HepG2 (cell line): ENCODE results near the gene MREG. TPM values are rescaled to one million over a fixed set of nuclear protein-coding genes. Genes with fewer than 3 reads are reported as not detected.
A peak's percentile ranks its signal among the peaks of the same experiment; 100 is the strongest.

ENCODE experiments used
- CBX2 ChIP-seq, 2 experiments: fragments of 200-600 bp in 1 of 2; sonication (generic); formaldehyde crosslinking in 1 of 2; IDR thresholded peaks; 2 replicates each; pipeline versions ENCODE4 v1.7.0 to v1.8.1; 2018 to 2022; ENCODE audit warnings: low read depth in 2 of 2, low read length in 1 of 2, mild to moderate bottlenecking in 1 of 2, missing genetic modification reagents in 1 of 2
- HNRNPUL1 ChIP-seq: fragments of 200-400 bp; formaldehyde crosslinking; IDR thresholded peaks from 2 replicates; pipeline ENCODE4 v1.6.1; 2017; ENCODE audit warnings: low read depth, mild to moderate bottlenecking, low read length, moderate library complexity
- IKZF1 ChIP-seq: fragments of 450-650 bp; IDR thresholded peaks from 2 replicates; pipeline ENCODE4 v1.7.1; 2016
- JARID2 ChIP-seq: sonication (generic); formaldehyde crosslinking; IDR thresholded peaks from 2 replicates; pipeline ENCODE4 v1.8.1; 2023; ENCODE audit warnings: missing genetic modification reagents, inconsistent platforms; ENCODE audit not compliant: insufficient replicate concordance
- KMT2A ChIP-seq: sonication (generic); formaldehyde crosslinking; IDR thresholded peaks from 2 replicates; pipeline ENCODE4 v1.4.0; 2020; ENCODE audit warnings: missing genetic modification reagents
- ZMYM2 ChIP-seq: sonication (generic); formaldehyde crosslinking; IDR thresholded peaks from 2 replicates; pipeline ENCODE4 v1.8.0; 2022; ENCODE audit warnings: mild to moderate bottlenecking, missing genetic modification reagents
- ZNF468 ChIP-seq: sonication (generic); formaldehyde crosslinking; IDR thresholded peaks from 2 replicates; pipeline ENCODE4 v1.8.0; 2022; ENCODE audit warnings: mild to moderate bottlenecking, moderate library complexity, missing genetic modification reagents
- ZNF501 ChIP-seq: sonication (generic); formaldehyde crosslinking; IDR thresholded peaks from 2 replicates; pipeline ENCODE4 v1.5.1; 2020; ENCODE audit warnings: mild to moderate bottlenecking, moderate library complexity, missing genetic modification reagents
- ZNF569 ChIP-seq: sonication (generic); formaldehyde crosslinking; IDR thresholded peaks from 2 replicates; pipeline ENCODE4 v1.5.0; 2020; ENCODE audit warnings: mild to moderate bottlenecking, missing genetic modification reagents, moderate library complexity, borderline replicate concordance
- ZNF605 ChIP-seq: sonication (generic); formaldehyde crosslinking; IDR thresholded peaks from 2 replicates; pipeline ENCODE4 v1.8.0; 2022; ENCODE audit warnings: mild to moderate bottlenecking, missing genetic modification reagents
- ZNF644 ChIP-seq: IDR thresholded peaks from 2 replicates; pipeline ENCODE4 v1.6.1; 2016; ENCODE audit warnings: low read depth
- ZNF703 ChIP-seq: sonication (generic); formaldehyde crosslinking; IDR thresholded peaks from 2 replicates; pipeline ENCODE4 v1.5.1; 2020; ENCODE audit warnings: missing genetic modification reagents, mild to moderate bottlenecking, moderate library complexity, borderline replicate concordance
- ZNF766 ChIP-seq: sonication (generic); formaldehyde crosslinking; IDR thresholded peaks from 2 replicates; pipeline ENCODE4 v1.5.0; 2020; ENCODE audit warnings: missing genetic modification reagents, borderline replicate concordance
- ZSCAN25 ChIP-seq: sonication (generic); formaldehyde crosslinking; IDR thresholded peaks from 2 replicates; pipeline ENCODE4 v1.8.0; 2022; ENCODE audit warnings: mild to moderate bottlenecking, missing genetic modification reagents
- ZZZ3 ChIP-seq: sonication (generic); formaldehyde crosslinking; IDR thresholded peaks from 2 replicates; pipeline ENCODE4 v1.4.0; 2020; ENCODE audit warnings: missing genetic modification reagents, mild to moderate bottlenecking, borderline replicate concordance
- polyA plus RNA-seq, 8 experiments: library from polyadenylated mRNA; depleted of rRNA in 3 of 8; stranded (reverse) in 7 of 8; unstranded in 1 of 8; fragments of >200 nt; fragmentation: Illumina TruSeq in 4 of 8; extraction: Trizol in 4 of 8; gene quantifications; 2 replicates each; pipeline versions ENCODE4 v1.2.1 to v1.2.3, GENCODE V29; 2011 to 2016; ENCODE audit warnings: low read depth in 4 of 8, missing spikeins in 1 of 8, mixed read lengths in 1 of 8; ENCODE audit not compliant: insufficient read depth in 1 of 8
- total RNA-seq, 5 experiments: library from RNA; depleted of rRNA; stranded (reverse); fragments of >200 nt; fragmentation: Illumina TruSeq; extraction: Trizol; gene quantifications; 2 replicates each; pipeline ENCODE4 v1.2.3, GENCODE V29; 2016; ENCODE audit warnings: low read depth in 1 of 5
- TF ChIP-seq, protein P1 (sequence below): sonication (generic); formaldehyde crosslinking; IDR thresholded peaks from 2 replicates; pipeline ENCODE4 v1.5.1; 2020; ENCODE audit warnings: missing genetic modification reagents, mild to moderate bottlenecking, borderline replicate concordance
- TF ChIP-seq, protein P2 (sequence below): sonication (generic); formaldehyde crosslinking; IDR thresholded peaks from 2 replicates; pipeline ENCODE4 v1.8.1; 2023; ENCODE audit warnings: missing genetic modification reagents, mild to moderate bottlenecking, borderline replicate concordance
- TF ChIP-seq, protein P3 (sequence below): sonication (generic); formaldehyde crosslinking; IDR thresholded peaks from 2 replicates; pipeline ENCODE4 v1.8.1; 2023; ENCODE audit warnings: mild to moderate bottlenecking, inconsistent platforms, moderate library complexity, missing genetic modification reagents, borderline replicate concordance
- TF ChIP-seq, protein P4 (sequence below): sonication (generic); IDR thresholded peaks from 2 replicates; pipeline ENCODE4 v1.6.1; 2016; ENCODE audit warnings: low read depth, borderline replicate concordance
- TF ChIP-seq, protein P5 (sequence below): sonication (generic); formaldehyde crosslinking; IDR thresholded peaks from 2 replicates; pipeline ENCODE4 v1.8.1; 2022; ENCODE audit warnings: low read depth, mild to moderate bottlenecking, missing genetic modification reagents

The MREG gene
- total and polyA plus RNA-seq, 2 of the 13 experiments (the other 11 are each of a cell fraction or from before 2014, with no cell fraction given), result 7.5 to 23.3 TPM

DNA sequence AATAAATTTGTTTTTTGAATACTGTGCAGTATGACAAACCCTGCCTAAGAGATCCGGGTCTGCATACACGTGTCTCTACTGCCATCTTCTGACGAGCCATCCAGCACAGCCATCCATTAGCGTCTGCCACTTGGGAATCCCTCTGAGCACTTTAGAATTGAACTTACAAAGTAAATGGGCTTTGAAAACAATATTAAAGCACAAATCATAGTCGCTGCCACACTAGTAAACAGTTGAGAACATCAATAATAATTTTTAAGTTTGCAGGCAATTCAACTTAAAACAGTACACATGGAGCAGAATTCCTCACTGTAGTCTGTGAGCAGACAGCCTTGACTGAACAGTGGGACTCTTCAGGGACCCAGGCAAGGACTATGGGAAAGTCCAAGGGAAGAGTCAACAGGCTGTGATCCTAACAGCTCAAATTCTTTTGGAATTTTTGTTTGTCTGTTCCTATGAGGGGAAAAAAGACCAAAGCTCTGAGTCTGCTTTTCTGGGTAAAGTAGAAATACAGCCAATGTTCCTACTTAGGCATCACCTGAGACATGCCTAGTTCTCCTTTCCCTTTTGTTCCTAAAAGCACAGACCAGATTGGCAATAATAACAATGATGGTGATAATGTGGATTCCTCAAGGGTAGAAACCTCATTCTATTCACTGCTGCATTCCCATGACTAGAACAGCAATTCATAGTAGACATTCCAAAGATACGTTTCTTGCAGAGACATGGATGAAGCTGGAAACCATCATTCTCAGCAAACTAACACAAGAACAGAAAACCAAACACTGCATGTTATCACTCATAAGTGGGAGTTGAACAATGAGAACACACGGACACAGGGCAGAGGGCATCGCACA lies 92.9 kb downstream of the MREG start (continued):
- no peak for TF ChIP-seq ZZZ3
- no peak for TF ChIP-seq ZNF569 (CRISPR knock-in tag)
- no peak for TF ChIP-seq ZSCAN25
- no peak for TF ChIP-seq ZNF468
- peak; percentile 39; the same call in 1 of the 2 replicates for TF ChIP-seq KMT2A (CRISPR knock-in tag)
- TF ChIP-seq ZMYM2 (CRISPR knock-in tag), result no peak
- TF ChIP-seq CBX2 (IDR thresholded peaks at IDR 0.05; ENCODE audit: low read depth, low read length), result no peak
- no peak for TF ChIP-seq CBX2 (CRISPR knock-in tag; IDR thresholded peaks at IDR 0.05; ENCODE audit: low read depth)
- TF ChIP-seq ZNF703 (CRISPR knock-in tag), result no peak
- no peak for TF ChIP-seq JARID2
- no peak for TF ChIP-seq ZNF766 (CRISPR knock-in tag)
- TF ChIP-seq, protein P1, sequence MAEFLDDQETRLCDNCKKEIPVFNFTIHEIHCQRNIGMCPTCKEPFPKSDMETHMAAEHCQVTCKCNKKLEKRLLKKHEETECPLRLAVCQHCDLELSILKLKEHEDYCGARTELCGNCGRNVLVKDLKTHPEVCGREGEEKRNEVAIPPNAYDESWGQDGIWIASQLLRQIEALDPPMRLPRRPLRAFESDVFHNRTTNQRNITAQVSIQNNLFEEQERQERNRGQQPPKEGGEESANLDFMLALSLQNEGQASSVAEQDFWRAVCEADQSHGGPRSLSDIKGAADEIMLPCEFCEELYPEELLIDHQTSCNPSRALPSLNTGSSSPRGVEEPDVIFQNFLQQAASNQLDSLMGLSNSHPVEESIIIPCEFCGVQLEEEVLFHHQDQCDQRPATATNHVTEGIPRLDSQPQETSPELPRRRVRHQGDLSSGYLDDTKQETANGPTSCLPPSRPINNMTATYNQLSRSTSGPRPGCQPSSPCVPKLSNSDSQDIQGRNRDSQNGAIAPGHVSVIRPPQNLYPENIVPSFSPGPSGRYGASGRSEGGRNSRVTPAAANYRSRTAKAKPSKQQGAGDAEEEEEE, result no peak
- TF ChIP-seq ZNF605, result 0 out of 2 replicates have a peak, but pooled peaks have one; percentile 36
- no peak for TF ChIP-seq HNRNPUL1
- TF ChIP-seq, protein P2, sequence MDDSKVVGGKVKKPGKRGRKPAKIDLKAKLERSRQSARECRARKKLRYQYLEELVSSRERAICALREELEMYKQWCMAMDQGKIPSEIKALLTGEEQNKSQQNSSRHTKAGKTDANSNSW, result no peak
- 0 out of 2 replicates have a peak, but pooled peaks have one; percentile 33 for TF ChIP-seq ZNF644 (CRISPR knock-in tag)
- TF ChIP-seq, protein P3, sequence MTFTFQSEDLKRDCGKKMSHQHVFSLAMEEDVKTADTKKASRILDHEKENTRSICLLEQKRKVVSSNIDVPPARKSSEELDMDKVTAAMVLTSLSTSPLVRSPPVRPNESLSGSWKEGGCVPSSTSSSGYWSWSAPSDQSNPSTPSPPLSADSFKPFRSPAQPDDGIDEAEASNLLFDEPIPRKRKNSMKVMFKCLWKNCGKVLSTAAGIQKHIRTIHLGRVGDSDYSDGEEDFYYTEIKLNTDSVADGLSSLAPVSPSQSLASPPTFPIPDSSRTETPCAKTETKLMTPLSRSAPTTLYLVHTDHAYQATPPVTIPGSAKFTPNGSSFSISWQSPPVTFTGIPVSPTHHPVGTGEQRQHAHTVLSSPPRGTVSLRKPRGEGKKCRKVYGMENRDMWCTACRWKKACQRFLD (CRISPR knock-in tag), result no peak; the same call in 1 of the 2 replicates
- TF ChIP-seq ZNF501 (CRISPR knock-in tag), result no peak; the same call in 1 of the 2 replicates
- no peak for TF ChIP-seq IKZF1
- TF ChIP-seq, protein P4, sequence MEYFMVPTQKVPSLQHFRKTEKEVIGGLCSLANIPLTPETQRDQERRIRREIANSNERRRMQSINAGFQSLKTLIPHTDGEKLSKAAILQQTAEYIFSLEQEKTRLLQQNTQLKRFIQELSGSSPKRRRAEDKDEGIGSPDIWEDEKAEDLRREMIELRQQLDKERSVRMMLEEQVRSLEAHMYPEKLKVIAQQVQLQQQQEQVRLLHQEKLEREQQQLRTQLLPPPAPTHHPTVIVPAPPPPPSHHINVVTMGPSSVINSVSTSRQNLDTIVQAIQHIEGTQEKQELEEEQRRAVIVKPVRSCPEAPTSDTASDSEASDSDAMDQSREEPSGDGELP, result no peak
- TF ChIP-seq, protein P5, sequence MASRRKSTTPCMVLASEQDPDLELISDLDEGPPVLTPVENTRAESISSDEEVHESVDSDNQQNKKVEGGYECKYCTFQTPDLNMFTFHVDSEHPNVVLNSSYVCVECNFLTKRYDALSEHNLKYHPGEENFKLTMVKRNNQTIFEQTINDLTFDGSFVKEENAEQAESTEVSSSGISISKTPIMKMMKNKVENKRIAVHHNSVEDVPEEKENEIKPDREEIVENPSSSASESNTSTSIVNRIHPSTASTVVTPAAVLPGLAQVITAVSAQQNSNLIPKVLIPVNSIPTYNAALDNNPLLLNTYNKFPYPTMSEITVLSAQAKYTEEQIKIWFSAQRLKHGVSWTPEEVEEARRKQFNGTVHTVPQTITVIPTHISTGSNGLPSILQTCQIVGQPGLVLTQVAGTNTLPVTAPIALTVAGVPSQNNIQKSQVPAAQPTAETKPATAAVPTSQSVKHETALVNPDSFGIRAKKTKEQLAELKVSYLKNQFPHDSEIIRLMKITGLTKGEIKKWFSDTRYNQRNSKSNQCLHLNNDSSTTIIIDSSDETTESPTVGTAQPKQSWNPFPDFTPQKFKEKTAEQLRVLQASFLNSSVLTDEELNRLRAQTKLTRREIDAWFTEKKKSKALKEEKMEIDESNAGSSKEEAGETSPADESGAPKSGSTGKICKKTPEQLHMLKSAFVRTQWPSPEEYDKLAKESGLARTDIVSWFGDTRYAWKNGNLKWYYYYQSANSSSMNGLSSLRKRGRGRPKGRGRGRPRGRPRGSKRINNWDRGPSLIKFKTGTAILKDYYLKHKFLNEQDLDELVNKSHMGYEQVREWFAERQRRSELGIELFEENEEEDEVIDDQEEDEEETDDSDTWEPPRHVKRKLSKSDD, result no peak
